ENCODE measurements around the gene COL27A1. TPM values are rescaled to one million over a fixed set of nuclear protein-coding genes. Genes with fewer than 3 reads are reported as not detected.

COL27A1 gene
- total and polyA plus RNA-seq, 5 donors from 2014 or later: 0.30 TPM; not detected in 4

GRCh38 chr9:114247077-114247476 is 91.7 kb downstream of the COL27A1 start:
- H3K4me3 Mint-ChIP-seq: no peak overlapping the region
- Histone ChIP-seq H3K36me3 (ENCODE audit: control insufficient read depth, insufficient read depth, low read length) (no peaks in the 10 kb centered on the region), H3K4me1 (ENCODE audit: control insufficient read depth, insufficient read depth, low read length, poor library complexity, severe bottlenecking) (no peaks in the 10 kb centered on the region), H3K4me3 (ENCODE audit: low read depth, low read length) (no peak overlapping the region), H3K27me3 (ENCODE audit: control insufficient read depth, insufficient read depth, low read length) (no peaks in the 10 kb centered on the region), H3K27ac (ENCODE audit: insufficient read depth, low read length, poor library complexity, severe bottlenecking) (no peak overlapping the region), H3K9me3 (ENCODE audit: control insufficient read depth in 2 of 2, low read length in 2 of 2) (no peaks in the 10 kb centered on the region)
- ATAC-seq (ENCODE audit: low read depth in 2 of 2): no peak
- peaks cover 0 to 1% (median 0%) of the 10 kb centered on the region in 7 donors for H3K9me3 Mint-ChIP-seq
- no peak for DNase-seq
- H3K27ac Mint-ChIP-seq: no peak overlapping the region
- H3K4me1 Mint-ChIP-seq: no peaks in the 10 kb centered on the region
- no peaks in the 10 kb centered on the region for H3K27me3 Mint-ChIP-seq
- no peaks in the 10 kb centered on the region for H3K36me3 Mint-ChIP-seq

- Mint-ChIP-seq H3K4me1 (no peaks in the 10 kb centered on the region), H3K4me3 (no peak overlapping the region), H3K36me3 (no peaks in the 10 kb centered on the region), H3K27ac (no peak overlapping the region), H3K9me3 (peaks cover 0 to 1% (median 0%) of the 10 kb centered on the region in 7 donors), H3K27me3 (no peaks in the 10 kb centered on the region)
- H3K27me3 ChIP-seq (ENCODE audit: control insufficient read depth, insufficient read depth, low read length): no peaks in the 10 kb centered on the region
- H3K27ac ChIP-seq (ENCODE audit: insufficient read depth, low read length, poor library complexity, severe bottlenecking): no peak overlapping the region
- no peaks in the 10 kb centered on the region for H3K9me3 ChIP-seq (ENCODE audit: control insufficient read depth in 2 of 2, low read length in 2 of 2)
- no peaks in the 10 kb centered on the region for H3K4me1 ChIP-seq (ENCODE audit: control insufficient read depth, insufficient read depth, low read length, poor library complexity, severe bottlenecking)
- no peak for ATAC-seq (ENCODE audit: low read depth in 2 of 2)
- no peaks in the 10 kb centered on the region for H3K36me3 ChIP-seq (ENCODE audit: control insufficient read depth, insufficient read depth, low read length)
- no peak overlapping the region for H3K4me3 ChIP-seq (ENCODE audit: low read depth, low read length)
- no peak for DNase-seq
These were observed 92.2 kb downstream of the COL27A1 start for GRCh38 chr9:114247491-114247890.

- no peak overlapping the region for H3K4me3 ChIP-seq (ENCODE audit: low read depth, low read length)
- Mint-ChIP-seq H3K9me3 (peaks cover 0 to 1% (median 0%) of the 10 kb centered on the region in 7 donors), H3K27me3 (no peaks in the 10 kb centered on the region), H3K4me1 (no peaks in the 10 kb centered on the region), H3K4me3 (no peak overlapping the region), H3K27ac (no peak overlapping the region), H3K36me3 (no peaks in the 10 kb centered on the region)
- H3K4me1 ChIP-seq (ENCODE audit: control insufficient read depth, insufficient read depth, low read length, poor library complexity, severe bottlenecking): no peaks in the 10 kb centered on the region
- H3K27ac ChIP-seq (ENCODE audit: insufficient read depth, low read length, poor library complexity, severe bottlenecking): no peak overlapping the region
- DNase-seq: no peak
- H3K9me3 ChIP-seq (ENCODE audit: control insufficient read depth in 2 of 2, low read length in 2 of 2): no peaks in the 10 kb centered on the region
- H3K36me3 ChIP-seq (ENCODE audit: control insufficient read depth, insufficient read depth, low read length): no peaks in the 10 kb centered on the region
- no peak for ATAC-seq (ENCODE audit: low read depth in 2 of 2)
- no peaks in the 10 kb centered on the region for H3K27me3 ChIP-seq (ENCODE audit: control insufficient read depth, insufficient read depth, low read length)
These were observed 93.0 kb downstream of the COL27A1 start for GRCh38 chr9:114248299-114248707.

GRCh38 chr9:114249424-114250234 is 94.3 kb downstream of the COL27A1 start:
- Histone ChIP-seq H3K9me3 (ENCODE audit: control insufficient read depth in 2 of 2, low read length in 2 of 2) (no peaks in the 10 kb centered on the region), H3K27me3 (ENCODE audit: control insufficient read depth, insufficient read depth, low read length) (no peaks in the 10 kb centered on the region), H3K27ac (ENCODE audit: insufficient read depth, low read length, poor library complexity, severe bottlenecking) (no peak overlapping the region), H3K4me3 (ENCODE audit: low read depth, low read length) (no peak overlapping the region), H3K4me1 (ENCODE audit: control insufficient read depth, insufficient read depth, low read length, poor library complexity, severe bottlenecking) (no peaks in the 10 kb centered on the region), H3K36me3 (ENCODE audit: control insufficient read depth, insufficient read depth, low read length) (no peaks in the 10 kb centered on the region)
- no peaks in the 10 kb centered on the region for H3K4me1 Mint-ChIP-seq
- no peak for ATAC-seq (ENCODE audit: low read depth in 2 of 2)
- DNase-seq: no peak
- no peaks in the 10 kb centered on the region for H3K36me3 Mint-ChIP-seq
- H3K4me3 Mint-ChIP-seq: no peak overlapping the region
- peaks cover 0 to 1% (median 0%) of the 10 kb centered on the region in 7 donors for H3K9me3 Mint-ChIP-seq
- no peak overlapping the region for H3K27ac Mint-ChIP-seq
- no peaks in the 10 kb centered on the region for H3K27me3 Mint-ChIP-seq

GRCh38 chr9:114250235-114250568 is 94.9 kb downstream of the COL27A1 start:
- H3K27ac ChIP-seq (ENCODE audit: insufficient read depth, low read length, poor library complexity, severe bottlenecking): no peak overlapping the region
- H3K4me3 Mint-ChIP-seq: no peak overlapping the region
- H3K4me1 Mint-ChIP-seq: no peaks in the 10 kb centered on the region
- no peak overlapping the region for H3K4me3 ChIP-seq (ENCODE audit: low read depth, low read length)
- no peaks in the 10 kb centered on the region for H3K36me3 ChIP-seq (ENCODE audit: control insufficient read depth, insufficient read depth, low read length)
- H3K9me3 Mint-ChIP-seq: peaks cover 0 to 1% (median 0%) of the 10 kb centered on the region in 7 donors
- no peaks in the 10 kb centered on the region for H3K4me1 ChIP-seq (ENCODE audit: control insufficient read depth, insufficient read depth, low read length, poor library complexity, severe bottlenecking)
- no peak for DNase-seq
- H3K27ac Mint-ChIP-seq: no peak overlapping the region
- H3K27me3 ChIP-seq (ENCODE audit: control insufficient read depth, insufficient read depth, low read length): no peaks in the 10 kb centered on the region
- no peaks in the 10 kb centered on the region for H3K9me3 ChIP-seq (ENCODE audit: control insufficient read depth in 2 of 2, low read length in 2 of 2)
- H3K27me3 Mint-ChIP-seq: no peaks in the 10 kb centered on the region
- no peaks in the 10 kb centered on the region for H3K36me3 Mint-ChIP-seq
- no peak for ATAC-seq (ENCODE audit: low read depth in 2 of 2)

- Histone ChIP-seq H3K27ac (ENCODE audit: insufficient read depth, low read length, poor library complexity, severe bottlenecking) (no peak overlapping the region), H3K36me3 (ENCODE audit: control insufficient read depth, insufficient read depth, low read length) (no peaks in the 10 kb centered on the region), H3K4me3 (ENCODE audit: low read depth, low read length) (no peak overlapping the region), H3K4me1 (ENCODE audit: control insufficient read depth, insufficient read depth, low read length, poor library complexity, severe bottlenecking) (no peaks in the 10 kb centered on the region), H3K27me3 (ENCODE audit: control insufficient read depth, insufficient read depth, low read length) (no peaks in the 10 kb centered on the region), H3K9me3 (ENCODE audit: control insufficient read depth in 2 of 2, low read length in 2 of 2) (no peaks in the 10 kb centered on the region)
- Mint-ChIP-seq H3K36me3 (no peaks in the 10 kb centered on the region), H3K27me3 (no peaks in the 10 kb centered on the region), H3K9me3 (peaks cover 0 to 1% (median 0%) of the 10 kb centered on the region in 7 donors), H3K4me1 (no peaks in the 10 kb centered on the region), H3K27ac (no peak overlapping the region), H3K4me3 (no peak overlapping the region)
- DNase-seq (no peak), ATAC-seq (ENCODE audit: low read depth in 2 of 2) (no peak)
These were observed 95.3 kb downstream of the COL27A1 start for GRCh38 chr9:114250648-114251047.

- no peak overlapping the region for H3K27ac Mint-ChIP-seq
- Histone ChIP-seq H3K27me3 (ENCODE audit: control insufficient read depth, insufficient read depth, low read length) (no peaks in the 10 kb centered on the region), H3K9me3 (ENCODE audit: control insufficient read depth in 2 of 2, low read length in 2 of 2) (no peaks in the 10 kb centered on the region), H3K4me3 (ENCODE audit: low read depth, low read length) (no peak overlapping the region), H3K27ac (ENCODE audit: insufficient read depth, low read length, poor library complexity, severe bottlenecking) (no peak overlapping the region), H3K4me1 (ENCODE audit: control insufficient read depth, insufficient read depth, low read length, poor library complexity, severe bottlenecking) (no peaks in the 10 kb centered on the region), H3K36me3 (ENCODE audit: control insufficient read depth, insufficient read depth, low read length) (no peaks in the 10 kb centered on the region)
- ATAC-seq (ENCODE audit: low read depth in 2 of 2) (no peak), DNase-seq (no peak)
- no peak overlapping the region for H3K4me3 Mint-ChIP-seq
- H3K27me3 Mint-ChIP-seq: no peaks in the 10 kb centered on the region
- no peaks in the 10 kb centered on the region for H3K4me1 Mint-ChIP-seq
- no peaks in the 10 kb centered on the region for H3K36me3 Mint-ChIP-seq
- H3K9me3 Mint-ChIP-seq: no peaks in the 10 kb centered on the region
These were observed 97.1 kb downstream of the COL27A1 start for GRCh38 chr9:114252394-114252793.

GRCh38 chr9:114256827-114257328 is 101.5 kb downstream of the COL27A1 start:
- no peak overlapping the region for H3K27ac Mint-ChIP-seq

More at GRCh38 chr9:114256827-114257328, 101.5 kb downstream of the COL27A1 start:
- DNase-seq: no peak
- no peak for ATAC-seq (ENCODE audit: low read depth in 2 of 2)
- Histone ChIP-seq H3K36me3 (ENCODE audit: control insufficient read depth, insufficient read depth, low read length) (no peaks in the 10 kb centered on the region), H3K27ac (ENCODE audit: insufficient read depth, low read length, poor library complexity, severe bottlenecking) (no peak overlapping the region), H3K4me1 (ENCODE audit: control insufficient read depth, insufficient read depth, low read length, poor library complexity, severe bottlenecking) (no peaks in the 10 kb centered on the region), H3K4me3 (ENCODE audit: low read depth, low read length) (no peak overlapping the region), H3K9me3 (ENCODE audit: control insufficient read depth in 2 of 2, low read length in 2 of 2) (no peaks in the 10 kb centered on the region), H3K27me3 (ENCODE audit: control insufficient read depth, insufficient read depth, low read length) (no peaks in the 10 kb centered on the region)
- H3K27me3 Mint-ChIP-seq: no peaks in the 10 kb centered on the region
- H3K36me3 Mint-ChIP-seq: no peaks in the 10 kb centered on the region
- H3K4me1 Mint-ChIP-seq: no peaks in the 10 kb centered on the region
- H3K9me3 Mint-ChIP-seq: no peaks in the 10 kb centered on the region
- no peak overlapping the region for H3K4me3 Mint-ChIP-seq
